K562 (cell line): ENCODE results near the gene PPDPF. TPM values are rescaled to one million over a fixed set of nuclear protein-coding genes. Genes with fewer than 3 reads are reported as not detected.

Experiments used
- ELF4 ChIP-seq: fragments of 450-650 bp; formaldehyde crosslinking; IDR thresholded peaks from 2 replicates; pipeline ENCODE4 v1.4.0; 2022; ENCODE audit warnings: missing genetic modification characterization
- ELK1 ChIP-seq: sonication (generic); formaldehyde crosslinking; IDR thresholded peaks from 2 replicates; pipeline ENCODE4 v1.8.1; 2022; ENCODE audit warnings: missing genetic modification reagents
- KDM2B ChIP-seq: fragments of 250-450 bp; sonication (Bioruptor Pico); IDR thresholded peaks from 2 replicates; pipeline ENCODE4 v1.8.0; 2021; ENCODE audit warnings: mild to moderate bottlenecking, moderate library complexity
- KDM4B ChIP-seq, 2 experiments: fragments of 450-650 bp in 1 of 2; sonication (generic) in 1 of 2; IDR thresholded peaks; 2 replicates each; pipeline ENCODE4 v1.6.1; 2016 to 2017; ENCODE audit warnings: borderline replicate concordance in 2 of 2, antibody characterized with exemption in 1 of 2, low read depth in 1 of 2, mild to moderate bottlenecking in 1 of 2
- KLF1 ChIP-seq: fragments of 450-650 bp; IDR thresholded peaks from 2 replicates; pipeline ENCODE4 v1.6.1; 2016; ENCODE audit warnings: missing genetic modification characterization, missing compliant biosample characterization
- MTA2 ChIP-seq: fragments of 450-650 bp; IDR thresholded peaks from 2 replicates; pipeline ENCODE4 v1.6.1; 2016; ENCODE audit warnings: low read depth
- PHF8 ChIP-seq: fragments of 200-600 bp; sonication (generic); IDR thresholded peaks from 2 replicates; pipeline ENCODE4 v1.6.1; 2012; ENCODE audit warnings: mixed run types, mild to moderate bottlenecking, inconsistent platforms, low read length, moderate library complexity, borderline replicate concordance
- SFPQ ChIP-seq: fragments of 200-400 bp; formaldehyde crosslinking; IDR thresholded peaks from 2 replicates; pipeline ENCODE4 v1.6.1; 2017; ENCODE audit warnings: mild to moderate bottlenecking, low read depth, low read length, moderate library complexity
- STAT5A ChIP-seq: IDR thresholded peaks from 2 replicates; pipeline ENCODE4 v1.6.1; 2012; ENCODE audit warnings: low read length, inconsistent platforms, borderline replicate concordance
- STAT6 ChIP-seq: sonication (generic); formaldehyde crosslinking; IDR thresholded peaks from 2 replicates; pipeline ENCODE4 v1.8.1; 2023; ENCODE audit warnings: mild to moderate bottlenecking, missing genetic modification reagents
- TFAP4 ChIP-seq: sonication (generic); formaldehyde crosslinking; IDR thresholded peaks from 2 replicates; pipeline ENCODE4 v1.8.0; 2022; ENCODE audit warnings: missing genetic modification reagents, mild to moderate bottlenecking, moderate library complexity, borderline replicate concordance
- TOE1 ChIP-seq, 2 experiments: fragments of 450-650 bp in 1 of 2; sonication (generic) in 1 of 2; formaldehyde crosslinking in 1 of 2; IDR thresholded peaks; 2 replicates each; pipeline versions ENCODE4 v1.7.1 to v1.8.0; 2016 to 2022; ENCODE audit warnings: borderline replicate concordance in 2 of 2, mild to moderate bottlenecking in 2 of 2, antibody characterized with exemption in 1 of 2, inconsistent platforms in 1 of 2, low read depth in 1 of 2, missing genetic modification reagents in 1 of 2, moderate library complexity in 1 of 2
- VEZF1 ChIP-seq: fragments of 200-800 bp; sonication (Bioruptor generic); IDR thresholded peaks from 2 replicates; pipeline ENCODE4 v1.6.1; 2017; ENCODE audit warnings: missing genetic modification characterization, missing compliant biosample characterization
- ZNF239 ChIP-seq: fragments of 250-450 bp; sonication (Bioruptor Pico); IDR thresholded peaks from 2 replicates; pipeline ENCODE4 v1.4.0; 2020; ENCODE audit warnings: mild to moderate bottlenecking
- ZNF449 ChIP-seq: fragments of 250-450 bp; sonication (Bioruptor Pico); IDR thresholded peaks from 2 replicates; pipeline ENCODE4 v1.8.0; 2022; ENCODE audit warnings: moderate library complexity, mild to moderate bottlenecking, inconsistent platforms
- ZNF77 ChIP-seq: fragments of 250-450 bp; sonication (Bioruptor Pico); IDR thresholded peaks from 2 replicates; pipeline ENCODE4 v1.5.0; 2020
- polyA plus RNA-seq, 8 experiments: library from polyadenylated mRNA; depleted of rRNA in 4 of 8; stranded (reverse) in 5 of 8; unstranded in 3 of 8; fragments of >200 nt; fragmentation: Nextera tagmentation in 2 of 8; fragmentation: Illumina TruSeq in 1 of 8; extraction: Ambion mirVana in 2 of 8; extraction: Trizol in 1 of 8; gene quantifications; 2 replicates each; pipeline versions ENCODE4 v1.2.1 to v1.2.3, GENCODE V29; 2011 to 2014; ENCODE audit warnings: inconsistent platforms in 1 of 8, missing spikeins in 1 of 8
- total RNA-seq, 7 experiments: library from RNA; depleted of rRNA in 6 of 7; stranded (reverse); fragments of >200 nt in 6 of 7; fragmentation: Illumina TruSeq in 2 of 7; extraction: Trizol in 2 of 7; gene quantifications; 2 replicates each; pipeline versions ENCODE4 v1.2.1 to v1.2.3, GENCODE V29; 2011 to 2021; ENCODE audit warnings: low replicate concordance in 1 of 7

Gene PPDPF
- total and polyA plus RNA-seq, 9 of the 15 experiments (the other 6 are each of a cell fraction or from before 2014, with no cell fraction given): 0.77 to 233 (median 10.5) TPM

GRCh38 chr20:63553251-63553932 is 32.8 kb downstream of the PPDPF start (continued):
- TF ChIP-seq STAT6: no peak
- 0 out of 2 replicates have a peak, but pooled peaks have one; percentile 11 for TF ChIP-seq KDM2B (CRISPR knock-in tag)
- no peak for TF ChIP-seq ELK1 (CRISPR knock-in tag)
- no peak for TF ChIP-seq STAT5A
- 0 out of 2 replicates have a peak, but pooled peaks have one; percentile 16 for TF ChIP-seq TOE1 (IDR thresholded peaks at IDR 0.05; ENCODE audit: borderline replicate concordance)
- TF ChIP-seq TOE1 (CRISPR knock-in tag; IDR thresholded peaks at IDR 0.05; ENCODE audit: borderline replicate concordance, low read depth): no peak
- TF ChIP-seq TFAP4 (CRISPR knock-in tag): peak; percentile 10; the same call in 1 of the 2 replicates
- no peak for TF ChIP-seq ELF4 (CRISPR knock-in tag)
- no peak for TF ChIP-seq ZNF449 (CRISPR knock-in tag)
- no peak for TF ChIP-seq SFPQ
- TF ChIP-seq KLF1 (tag): no peak
- peak; percentile 83 for TF ChIP-seq VEZF1
- TF ChIP-seq KDM4B (IDR thresholded peaks at IDR 0.05; ENCODE audit: borderline replicate concordance in 2 of 2, low read depth in 1 of 2): 0 out of 4 replicates have a peak, but pooled peaks of 1 of the 2 experiments have one; percentile 25
- TF ChIP-seq PHF8: peak; percentile 56; the same call in 1 of the 2 replicates
- no peak for TF ChIP-seq MTA2
- TF ChIP-seq ZNF77 (CRISPR knock-in tag): no peak
- TF ChIP-seq ZNF239: no peak
